ENCODE measurements around the gene CAMKMT.

The CAMKMT gene

DNA sequence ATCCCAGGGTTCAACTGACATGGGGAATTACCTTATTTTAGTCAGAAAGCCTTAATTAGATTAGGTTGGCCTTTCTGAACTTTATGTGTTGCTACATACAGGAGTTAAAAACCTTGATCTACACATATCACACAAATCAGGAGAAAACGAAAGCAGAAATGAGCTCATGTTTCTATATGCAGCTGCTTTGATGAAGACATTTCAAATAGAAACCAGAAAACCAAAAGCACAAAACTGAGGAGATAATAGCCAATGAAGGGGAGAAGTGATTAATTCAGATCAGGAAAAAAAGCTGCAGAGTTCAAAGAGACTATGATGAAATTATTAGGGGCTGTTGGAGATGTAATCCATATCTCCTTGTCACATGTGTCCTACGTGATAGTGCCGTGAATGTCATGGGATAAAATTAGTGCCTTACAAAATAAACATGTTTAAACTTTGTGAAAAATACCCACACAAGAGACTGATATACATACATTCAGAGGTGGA is 255.0 kb downstream of the CAMKMT start:
- Histone ChIP-seq H3K27ac (ENCODE audit: insufficient read depth in 1 of 2, low read depth in 1 of 2, low read length in 2 of 2, poor library complexity in 1 of 2, severe bottlenecking in 2 of 2) (no peak overlapping the region), H3K27me3 (replicated peaks in 2 of 5; ENCODE audit: control insufficient read depth in 4 of 5, insufficient read depth in 5 of 5, low read length in 4 of 5) (no peaks in the 10 kb centered on the region), H3K9me3 (ENCODE audit: control extremely low read depth in 1 of 5, control insufficient read depth in 4 of 5, insufficient read depth in 2 of 5, low read depth in 1 of 5, low read length in 4 of 5) (peaks cover 0 to under 1% (median 0%) of the 10 kb centered on the region in 5 experiments), H3K4me3 (ENCODE audit: control insufficient read depth in 1 of 7, extremely low read depth in 1 of 7, insufficient read depth in 4 of 7, low read depth in 2 of 7, low read length in 6 of 7) (peak overlapping the region in 1 of 7 experiments; percentile 14), H3K4me1 (ENCODE audit: control extremely low read depth in 1 of 4, control insufficient read depth in 4 of 4, insufficient read depth in 4 of 4, low read length in 3 of 4) (no peaks in the 10 kb centered on the region), H3K36me3 (ENCODE audit: control insufficient read depth in 4 of 4, insufficient read depth in 4 of 4, low read length in 3 of 4) (no peaks in the 10 kb centered on the region)
- no peak for DNase-seq
- POLR2A ChIA-PET, result no interaction called here
- WGBS (ENCODE audit: insufficient coverage), result 40% methylated on average over 2 of the region's 3 CpGs
- CTCF ChIA-PET, result interaction anchor here (0.8 kb wide), 1 partner anchor 137 kb away, joined by 3 read pairs; no protein-coding TSS in a partner anchor

DNA sequence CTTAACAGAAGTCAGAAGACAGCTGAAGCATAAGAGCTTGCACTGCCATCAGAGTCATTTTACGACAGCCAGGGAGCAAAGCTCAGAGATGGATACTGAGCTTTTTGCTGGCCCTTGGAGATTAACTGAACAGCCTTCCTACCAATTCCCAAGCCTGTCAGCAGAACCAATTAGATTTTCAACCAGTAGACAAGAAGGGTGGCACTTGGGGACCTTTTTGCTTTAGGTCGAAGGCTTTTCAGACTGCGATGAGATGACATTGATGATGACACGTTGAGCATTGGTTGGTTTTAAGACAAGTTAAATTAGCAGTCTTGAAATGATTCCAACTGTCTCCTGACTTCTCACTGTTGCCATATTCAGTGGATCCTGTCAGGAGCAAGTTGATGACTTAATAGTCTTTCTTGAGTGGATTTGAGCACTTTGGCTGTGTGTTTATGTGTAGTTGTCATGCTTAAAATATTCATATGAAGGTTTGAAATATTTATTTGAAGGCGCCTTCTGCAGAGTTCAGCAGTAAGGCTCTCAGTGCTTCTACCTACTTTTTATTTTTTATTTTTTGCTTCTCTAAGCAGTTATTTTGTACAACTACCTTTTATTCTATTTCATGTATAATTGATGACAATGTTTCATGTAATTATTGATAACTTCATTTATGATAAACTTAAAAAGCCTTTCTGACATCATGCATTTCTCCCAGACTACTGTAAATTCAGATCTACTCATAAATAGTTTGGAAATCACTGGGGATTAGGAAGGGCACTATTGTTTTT is 256.7 kb downstream of the CAMKMT start:
- Histone ChIP-seq H3K36me3 (ENCODE audit: control insufficient read depth in 4 of 4, insufficient read depth in 4 of 4, low read length in 3 of 4) (no peaks in the 10 kb centered on the region), H3K4me1 (ENCODE audit: control extremely low read depth in 1 of 4, control insufficient read depth in 4 of 4, insufficient read depth in 4 of 4, low read length in 3 of 4) (no peaks in the 10 kb centered on the region), H3K27me3 (replicated peaks in 2 of 5; ENCODE audit: control insufficient read depth in 4 of 5, insufficient read depth in 5 of 5, low read length in 4 of 5) (no peaks in the 10 kb centered on the region), H3K9me3 (ENCODE audit: control extremely low read depth in 1 of 5, control insufficient read depth in 4 of 5, insufficient read depth in 2 of 5, low read depth in 1 of 5, low read length in 4 of 5) (no peaks in the 10 kb centered on the region), H3K4me3 (ENCODE audit: control insufficient read depth in 1 of 7, extremely low read depth in 1 of 7, insufficient read depth in 4 of 7, low read depth in 2 of 7, low read length in 6 of 7) (no peak overlapping the region), H3K27ac (ENCODE audit: insufficient read depth in 1 of 2, low read depth in 1 of 2, low read length in 2 of 2, poor library complexity in 1 of 2, severe bottlenecking in 2 of 2) (no peak overlapping the region)
- DNase-seq, result no peak
- 92% methylated on average over 3 of the region's 5 CpGs for WGBS (ENCODE audit: insufficient coverage)
- ChIA-PET CTCF (no interaction called here), POLR2A (no interaction called here)

DNA sequence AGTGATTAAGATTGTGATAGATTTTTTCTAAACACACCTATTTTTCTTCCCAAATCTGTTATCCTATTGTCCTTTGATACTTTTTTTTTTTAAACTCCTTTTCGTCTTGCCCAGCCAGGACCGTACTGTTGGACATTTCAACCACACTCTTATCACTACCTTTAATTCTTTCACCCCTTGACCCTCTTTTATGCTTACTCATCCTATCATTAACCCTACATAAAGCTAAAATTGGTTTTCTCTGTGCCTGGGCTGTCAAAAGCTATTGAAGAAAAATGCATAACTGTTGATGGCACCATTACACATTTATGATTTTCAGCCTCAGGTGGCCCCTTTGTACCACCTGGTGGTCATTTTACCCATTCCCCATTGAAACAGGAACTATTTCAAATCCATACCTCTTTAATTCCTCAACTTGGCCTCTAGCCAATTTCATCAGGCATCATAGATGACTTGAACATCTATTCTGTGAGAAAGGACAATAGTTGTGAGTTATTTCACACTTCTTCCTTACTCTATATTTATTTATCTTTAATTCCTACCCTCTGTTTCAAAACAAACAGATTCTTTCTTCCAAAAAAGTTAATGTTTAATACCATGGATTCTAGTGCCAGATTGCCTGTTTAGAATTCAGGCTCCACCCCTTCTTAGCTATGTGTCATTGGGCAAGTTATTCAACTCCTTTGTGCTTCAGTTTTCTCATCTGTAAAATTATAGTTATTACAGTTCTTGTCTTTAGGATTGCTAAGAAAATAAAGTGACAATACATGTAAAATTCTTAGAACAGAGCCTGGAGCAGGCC is 258.6 kb downstream of the CAMKMT start:
- H3K4me3 ChIP-seq (ENCODE audit: control insufficient read depth in 1 of 7, extremely low read depth in 1 of 7, insufficient read depth in 4 of 7, low read depth in 2 of 7, low read length in 6 of 7), result no peak overlapping the region
- H3K4me1 ChIP-seq (ENCODE audit: control extremely low read depth in 1 of 4, control insufficient read depth in 4 of 4, insufficient read depth in 4 of 4, low read length in 3 of 4), result no peaks in the 10 kb centered on the region
- peaks cover 0 to 3% (median 0%) of the 10 kb centered on the region in 5 experiments for H3K9me3 ChIP-seq (ENCODE audit: control extremely low read depth in 1 of 5, control insufficient read depth in 4 of 5, insufficient read depth in 2 of 5, low read depth in 1 of 5, low read length in 4 of 5)
- no peak for DNase-seq
- WGBS (ENCODE audit: insufficient coverage), result 100% methylated on average over 2 of the region's 2 CpGs
- no peaks in the 10 kb centered on the region for H3K36me3 ChIP-seq (ENCODE audit: control insufficient read depth in 4 of 4, insufficient read depth in 4 of 4, low read length in 3 of 4)
- ChIA-PET POLR2A (no interaction called here), CTCF (no interaction called here)
- no peaks in the 10 kb centered on the region for H3K27me3 ChIP-seq (replicated peaks in 2 of 5; ENCODE audit: control insufficient read depth in 4 of 5, insufficient read depth in 5 of 5, low read length in 4 of 5)
- no peak overlapping the region for H3K27ac ChIP-seq (ENCODE audit: insufficient read depth in 1 of 2, low read depth in 1 of 2, low read length in 2 of 2, poor library complexity in 1 of 2, severe bottlenecking in 2 of 2)

DNA sequence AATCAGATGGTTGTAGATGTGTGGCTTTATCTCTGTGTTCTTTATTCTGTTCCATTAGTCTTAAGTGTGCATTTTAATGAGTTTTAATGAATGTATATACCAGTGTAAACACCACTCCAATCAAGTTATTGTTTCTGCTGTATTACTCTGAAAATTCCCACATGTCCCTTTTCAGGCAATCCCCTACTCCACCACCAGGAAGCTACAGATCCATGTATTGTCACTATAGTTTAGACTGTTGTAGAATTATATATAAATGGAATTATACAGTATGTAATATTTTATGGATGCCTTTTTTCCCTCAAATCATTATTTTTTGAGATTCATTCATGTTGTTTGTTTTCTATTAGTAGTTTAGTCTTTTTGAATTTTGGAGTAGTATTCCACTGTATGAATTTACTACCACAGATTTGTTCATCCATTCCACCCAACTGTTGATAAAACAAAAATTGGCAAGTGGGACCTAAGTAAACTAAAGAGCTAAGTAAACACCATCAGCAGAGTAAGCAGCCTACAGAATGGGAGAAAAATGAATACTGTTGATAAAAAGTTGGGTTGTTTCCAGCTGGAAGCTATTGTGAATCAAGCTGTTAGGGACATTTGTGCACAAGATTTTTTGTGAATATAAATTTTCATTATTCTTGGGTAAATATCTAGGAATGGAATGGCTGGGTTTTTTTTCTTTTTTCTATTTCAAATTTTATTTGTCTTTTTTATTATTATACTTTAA is 262.0 kb downstream of the CAMKMT start:
- CTCF ChIA-PET, result no interaction called here
- no peak for DNase-seq
- no peak overlapping the region for H3K4me3 ChIP-seq (ENCODE audit: control insufficient read depth in 1 of 7, extremely low read depth in 1 of 7, insufficient read depth in 4 of 7, low read depth in 2 of 7, low read length in 6 of 7)
- H3K27me3 ChIP-seq (replicated peaks in 2 of 5; ENCODE audit: control insufficient read depth in 4 of 5, insufficient read depth in 5 of 5, low read length in 4 of 5), result no peaks in the 10 kb centered on the region
- peaks cover 0 to 9% (median 0%) of the 10 kb centered on the region in 5 experiments for H3K9me3 ChIP-seq (ENCODE audit: control extremely low read depth in 1 of 5, control insufficient read depth in 4 of 5, insufficient read depth in 2 of 5, low read depth in 1 of 5, low read length in 4 of 5)
- POLR2A ChIA-PET, result no interaction called here
- no peaks in the 10 kb centered on the region for H3K36me3 ChIP-seq (ENCODE audit: control insufficient read depth in 4 of 4, insufficient read depth in 4 of 4, low read length in 3 of 4)
- H3K4me1 ChIP-seq (ENCODE audit: control extremely low read depth in 1 of 4, control insufficient read depth in 4 of 4, insufficient read depth in 4 of 4, low read length in 3 of 4), result no peaks in the 10 kb centered on the region
- H3K27ac ChIP-seq (ENCODE audit: insufficient read depth in 1 of 2, low read depth in 1 of 2, low read length in 2 of 2, poor library complexity in 1 of 2, severe bottlenecking in 2 of 2), result no peak overlapping the region

DNA sequence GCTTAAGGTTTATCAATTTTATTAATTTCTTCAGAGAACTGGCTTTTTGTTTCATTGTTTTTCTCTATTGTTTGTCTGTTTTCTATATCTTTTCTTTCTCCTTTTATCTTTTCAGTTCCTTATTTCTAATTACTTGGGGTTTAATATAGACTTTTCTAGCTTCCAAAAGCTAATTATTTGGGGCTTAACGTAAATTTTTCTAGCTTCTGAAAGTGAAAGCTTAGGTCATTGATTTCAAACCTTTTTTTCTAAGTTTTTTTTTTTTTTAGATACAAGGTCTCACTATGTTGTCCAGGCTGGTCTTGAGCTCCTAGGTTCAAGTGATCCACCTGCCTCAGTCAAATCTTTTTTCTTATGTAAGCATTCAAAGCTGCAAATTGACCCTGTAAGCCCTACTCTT is 266.6 kb downstream of the CAMKMT start:
- WGBS (ENCODE audit: insufficient coverage), result 100% methylated on average over 1 of the region's 1 CpG
- Histone ChIP-seq H3K27me3 (replicated peaks in 2 of 5; ENCODE audit: control insufficient read depth in 4 of 5, insufficient read depth in 5 of 5, low read length in 4 of 5) (no peaks in the 10 kb centered on the region), H3K4me3 (ENCODE audit: control insufficient read depth in 1 of 7, extremely low read depth in 1 of 7, insufficient read depth in 4 of 7, low read depth in 2 of 7, low read length in 6 of 7) (no peak overlapping the region), H3K36me3 (ENCODE audit: control insufficient read depth in 4 of 4, insufficient read depth in 4 of 4, low read length in 3 of 4) (no peaks in the 10 kb centered on the region), H3K9me3 (ENCODE audit: control extremely low read depth in 1 of 5, control insufficient read depth in 4 of 5, insufficient read depth in 2 of 5, low read depth in 1 of 5, low read length in 4 of 5) (peaks cover 0 to 17% (median 2%) of the 10 kb centered on the region in 5 experiments), H3K4me1 (ENCODE audit: control extremely low read depth in 1 of 4, control insufficient read depth in 4 of 4, insufficient read depth in 4 of 4, low read length in 3 of 4) (no peaks in the 10 kb centered on the region), H3K27ac (ENCODE audit: insufficient read depth in 1 of 2, low read depth in 1 of 2, low read length in 2 of 2, poor library complexity in 1 of 2, severe bottlenecking in 2 of 2) (no peak overlapping the region)
- DNase-seq, result no peak
- CTCF ChIA-PET, result no interaction called here
- POLR2A ChIA-PET, result no interaction called here

- H3K9me3 ChIP-seq (ENCODE audit: control extremely low read depth in 1 of 5, control insufficient read depth in 4 of 5, insufficient read depth in 2 of 5, low read depth in 1 of 5, low read length in 4 of 5), result peaks cover 0 to 16% (median 3%) of the 10 kb centered on the region in 5 experiments
- WGBS (ENCODE audit: insufficient coverage), result 80% methylated on average over 1 of the region's 4 CpGs
- CTCF ChIA-PET, result no interaction called here
- H3K36me3 ChIP-seq (ENCODE audit: control insufficient read depth in 4 of 4, insufficient read depth in 4 of 4, low read length in 3 of 4), result no peaks in the 10 kb centered on the region
- no peaks in the 10 kb centered on the region for H3K27me3 ChIP-seq (replicated peaks in 2 of 5; ENCODE audit: control insufficient read depth in 4 of 5, insufficient read depth in 5 of 5, low read length in 4 of 5)
- no peak overlapping the region for H3K27ac ChIP-seq (ENCODE audit: insufficient read depth in 1 of 2, low read depth in 1 of 2, low read length in 2 of 2, poor library complexity in 1 of 2, severe bottlenecking in 2 of 2)
- no peak overlapping the region for H3K4me3 ChIP-seq (ENCODE audit: control insufficient read depth in 1 of 7, extremely low read depth in 1 of 7, insufficient read depth in 4 of 7, low read depth in 2 of 7, low read length in 6 of 7)
- no peak for DNase-seq
- POLR2A ChIA-PET, result no interaction called here
- no peaks in the 10 kb centered on the region for H3K4me1 ChIP-seq (ENCODE audit: control extremely low read depth in 1 of 4, control insufficient read depth in 4 of 4, insufficient read depth in 4 of 4, low read length in 3 of 4)
Observed at GRCh38 chr2:44632931-44633689, 271.4 kb downstream of the CAMKMT start.
